Endodermal cell (in vitro differentiated cells): ENCODE results near the gene ACOT7. TPM values are rescaled to one million over a fixed set of nuclear protein-coding genes. Genes with fewer than 3 reads are reported as not detected.
"Not testable (repeated sequence)": the region's sequence is repeated elsewhere in the genome, so short reads cannot be mapped to it uniquely, and the experiment has no call there.

Source experiments
- DNase-seq: peaks from one replicate; pipeline ENCODE4 v3.0.0-alpha.2; 2017
- H3K27ac ChIP-seq: 2 replicates; pipeline ENCODE4 v1.5.1; 2013; ENCODE audit warnings: mild to moderate bottlenecking, low read depth, low read length, moderate library complexity
- H3K27me3 ChIP-seq: 2 replicates; pipeline ENCODE4 v1.6.1; 2013; ENCODE audit warnings: mild to moderate bottlenecking, low read length, moderate library complexity; ENCODE audit not compliant: insufficient read depth, control insufficient read depth, poor library complexity, severe bottlenecking
- H3K36me3 ChIP-seq: 2 replicates; pipeline ENCODE4 v1.7.0; 2013; ENCODE audit warnings: mild to moderate bottlenecking, low read length, moderate library complexity; ENCODE audit not compliant: control insufficient read depth, insufficient read depth
- H3K4me1 ChIP-seq: one replicate; pipeline ENCODE4 v1.7.0; 2013; ENCODE audit warnings: low read length; ENCODE audit not compliant: control insufficient read depth, insufficient read depth
- H3K4me3 ChIP-seq: 2 replicates; pipeline ENCODE4 v1.5.1; 2013; ENCODE audit warnings: mild to moderate bottlenecking, low read length, moderate library complexity
- H3K9ac ChIP-seq: 2 replicates; pipeline ENCODE4 v1.6.1; 2013; ENCODE audit warnings: mild to moderate bottlenecking, low read length, moderate library complexity; ENCODE audit not compliant: poor library complexity, severe bottlenecking; ENCODE audit errors: extremely low read depth
- H3K9me3 ChIP-seq: 2 replicates; pipeline ENCODE4 v1.6.1; 2013; ENCODE audit warnings: mild to moderate bottlenecking, low read length, moderate library complexity; ENCODE audit not compliant: control insufficient read depth
- H3K27ac Mint-ChIP-seq: 2 replicates; pipeline ENCODE4 v1.8.0; 2020; ENCODE audit warnings: mixed read lengths
- H3K27me3 Mint-ChIP-seq: 2 replicates; pipeline ENCODE4 v1.8.0; 2021; ENCODE audit warnings: mild to moderate bottlenecking, mixed read lengths; ENCODE audit not compliant: insufficient read depth
- H3K36me3 Mint-ChIP-seq: 2 replicates; pipeline ENCODE4 v1.8.0; 2020; ENCODE audit warnings: low read depth, mixed read lengths
- H3K4me1 Mint-ChIP-seq: 2 replicates; pipeline ENCODE4 v1.8.0; 2020; ENCODE audit warnings: mixed read lengths
- H3K4me3 Mint-ChIP-seq: 2 replicates; pipeline ENCODE4 v1.8.0; 2020; ENCODE audit warnings: mild to moderate bottlenecking, moderate library complexity, mixed read lengths
- H3K9me3 Mint-ChIP-seq: 2 replicates; pipeline ENCODE4 v1.8.0; 2020; ENCODE audit warnings: mild to moderate bottlenecking, mixed read lengths
- WGBS, 2 experiments: methylation state at CpG; one replicate each; pipeline versions ENCODE4 v1.1.5 to v1.1.7; 2013; ENCODE audit warnings: missing lambda C conversion rate in 2 of 2, mixed read lengths in 1 of 2; ENCODE audit not compliant: insufficient coverage in 1 of 2, insufficient read length in 1 of 2; 5-methylcytosine and 5-hydroxymethylcytosine counted together
- total RNA-seq, 2 donors: library from RNA; stranded (reverse); fragmentation: NEBNext Ultra II Directional in 1 of 2; extraction: Animal tissue kit (Norgen Biotek cat#: 25700) in 1 of 2; gene quantifications; 2 replicates in 1 of 2; 3 replicates in 1 of 2; pipeline ENCODE4 v1.2.1, GENCODE V29; 2021
- TF ChIP-seq, protein P1 (sequence below): fragments of 200-600 bp; sonication (generic); conservative IDR thresholded peaks from 2 replicates; pipeline ENCODE4 v1.5.0; 2021; ENCODE audit warnings: antibody characterized with exemption, mild to moderate bottlenecking

ACOT7 gene
- total RNA-seq, 2 donors from 2014 or later: 51.3 to 70.7 TPM

DNA sequence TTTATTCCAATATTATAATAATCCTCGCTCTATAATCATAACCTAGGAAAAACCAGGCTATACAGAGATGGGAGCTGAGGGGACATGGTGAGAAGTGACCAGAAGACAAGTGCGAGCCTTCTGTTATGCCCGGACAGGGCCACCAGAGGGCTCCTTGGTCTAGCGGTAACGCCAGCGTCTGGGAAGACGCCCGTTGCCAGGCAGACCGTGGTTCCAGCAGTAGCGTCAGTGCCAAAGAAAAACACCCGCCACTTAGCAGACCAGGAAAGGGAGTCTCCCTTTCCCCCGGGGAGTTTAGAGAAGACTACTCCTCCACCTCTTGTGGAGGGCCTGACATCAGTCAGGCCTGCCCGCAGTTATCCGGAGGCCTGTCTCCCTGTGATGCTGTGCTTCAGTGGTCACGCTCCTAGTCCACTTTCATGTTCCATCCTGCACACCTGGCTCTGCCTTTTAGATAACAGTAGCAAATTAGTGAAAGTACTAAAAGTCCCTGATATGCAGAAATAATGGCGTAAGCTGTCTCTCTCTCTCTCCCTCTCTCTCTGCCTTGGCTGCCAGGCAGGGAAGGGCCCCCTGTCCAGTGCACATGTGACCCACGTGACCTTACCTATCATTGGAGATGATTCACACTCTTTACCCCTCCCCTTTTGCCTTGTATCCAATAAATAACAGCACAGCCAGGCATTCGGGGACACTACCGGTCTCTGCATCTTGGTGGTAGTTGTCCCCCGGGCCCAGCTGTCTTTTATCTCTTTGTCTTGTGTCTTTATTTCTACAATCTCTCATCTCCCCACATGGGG, 30.3 kb downstream of the ACOT7 start:
- H3K4me1 Mint-ChIP-seq: peaks cover 22% of the 10 kb centered on the region
- not testable (repeated sequence) for H3K36me3 ChIP-seq, H3K27ac Mint-ChIP-seq, H3K27ac ChIP-seq, H3K27me3 Mint-ChIP-seq, H3K9me3 ChIP-seq, H3K4me3 ChIP-seq, H3K4me3 Mint-ChIP-seq, H3K9ac ChIP-seq, H3K27me3 ChIP-seq
- peaks cover 24% of the 10 kb centered on the region for H3K4me1 ChIP-seq
- peak; percentile 75 for DNase-seq
- peaks cover 18% of the 10 kb centered on the region for H3K9me3 Mint-ChIP-seq
- H3K36me3 Mint-ChIP-seq: peaks cover 15% of the 10 kb centered on the region
- TF ChIP-seq, protein P1, sequence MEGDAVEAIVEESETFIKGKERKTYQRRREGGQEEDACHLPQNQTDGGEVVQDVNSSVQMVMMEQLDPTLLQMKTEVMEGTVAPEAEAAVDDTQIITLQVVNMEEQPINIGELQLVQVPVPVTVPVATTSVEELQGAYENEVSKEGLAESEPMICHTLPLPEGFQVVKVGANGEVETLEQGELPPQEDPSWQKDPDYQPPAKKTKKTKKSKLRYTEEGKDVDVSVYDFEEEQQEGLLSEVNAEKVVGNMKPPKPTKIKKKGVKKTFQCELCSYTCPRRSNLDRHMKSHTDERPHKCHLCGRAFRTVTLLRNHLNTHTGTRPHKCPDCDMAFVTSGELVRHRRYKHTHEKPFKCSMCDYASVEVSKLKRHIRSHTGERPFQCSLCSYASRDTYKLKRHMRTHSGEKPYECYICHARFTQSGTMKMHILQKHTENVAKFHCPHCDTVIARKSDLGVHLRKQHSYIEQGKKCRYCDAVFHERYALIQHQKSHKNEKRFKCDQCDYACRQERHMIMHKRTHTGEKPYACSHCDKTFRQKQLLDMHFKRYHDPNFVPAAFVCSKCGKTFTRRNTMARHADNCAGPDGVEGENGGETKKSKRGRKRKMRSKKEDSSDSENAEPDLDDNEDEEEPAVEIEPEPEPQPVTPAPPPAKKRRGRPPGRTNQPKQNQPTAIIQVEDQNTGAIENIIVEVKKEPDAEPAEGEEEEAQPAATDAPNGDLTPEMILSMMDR: peak; percentile 82
- whole genome bisulfite sequencing, 2 experiments: 45 to 50% methylated on average over 15 to 19 of the region's 20 CpGs

DNA sequence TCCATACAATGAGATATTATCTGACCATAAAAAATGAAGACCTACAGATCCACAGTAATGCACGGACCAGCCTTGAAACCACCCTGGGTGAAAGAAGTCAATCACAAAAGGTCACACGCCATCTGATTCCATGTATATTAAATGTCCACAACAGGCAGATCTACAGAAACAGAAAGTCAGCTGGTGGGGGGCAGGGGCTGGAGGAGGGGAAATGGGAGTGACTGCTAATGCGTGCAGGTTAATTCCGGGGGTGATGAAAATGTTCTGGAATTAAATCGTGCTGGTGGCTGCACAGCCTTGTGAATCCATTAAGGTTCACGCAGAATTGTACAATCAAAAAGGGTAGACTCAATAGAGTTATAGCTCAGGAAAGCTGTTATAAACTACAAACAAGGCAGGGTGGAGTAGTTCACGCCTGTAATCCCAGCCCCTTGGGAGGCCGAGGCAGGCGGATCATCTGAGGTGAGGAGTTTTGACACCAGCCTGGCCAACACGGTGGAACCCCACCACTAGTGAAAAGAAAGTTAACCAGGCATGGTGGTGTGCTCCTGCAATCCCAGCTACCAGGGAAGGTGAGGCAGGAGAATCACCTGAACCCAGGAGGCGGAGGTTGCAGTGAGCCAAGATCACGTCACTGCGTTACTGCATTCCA, 32.3 kb downstream of the ACOT7 start:
- 90% methylated on average over 11 to 13 of the region's 13 CpGs for WGBS, 2 experiments
- TF ChIP-seq, protein P1: no peak
- H3K27me3 ChIP-seq: no peaks in the 10 kb centered on the region
- H3K9me3 Mint-ChIP-seq: peaks cover 18% of the 10 kb centered on the region
- H3K27me3 Mint-ChIP-seq: no peaks in the 10 kb centered on the region
- no peak overlapping the region for H3K27ac ChIP-seq
- peaks cover 3% of the 10 kb centered on the region for H3K36me3 ChIP-seq
- peaks cover 8% of the 10 kb centered on the region for H3K9me3 ChIP-seq
- DNase-seq: no peak
- H3K4me1 ChIP-seq: peaks cover 24% of the 10 kb centered on the region
- H3K36me3 Mint-ChIP-seq: peaks cover 15% of the 10 kb centered on the region
- no peak overlapping the region for H3K4me3 ChIP-seq
- no peak overlapping the region for H3K4me3 Mint-ChIP-seq
- H3K4me1 Mint-ChIP-seq: peaks cover 22% of the 10 kb centered on the region
- H3K9ac ChIP-seq: no peak overlapping the region
- no peak overlapping the region for H3K27ac Mint-ChIP-seq

DNA sequence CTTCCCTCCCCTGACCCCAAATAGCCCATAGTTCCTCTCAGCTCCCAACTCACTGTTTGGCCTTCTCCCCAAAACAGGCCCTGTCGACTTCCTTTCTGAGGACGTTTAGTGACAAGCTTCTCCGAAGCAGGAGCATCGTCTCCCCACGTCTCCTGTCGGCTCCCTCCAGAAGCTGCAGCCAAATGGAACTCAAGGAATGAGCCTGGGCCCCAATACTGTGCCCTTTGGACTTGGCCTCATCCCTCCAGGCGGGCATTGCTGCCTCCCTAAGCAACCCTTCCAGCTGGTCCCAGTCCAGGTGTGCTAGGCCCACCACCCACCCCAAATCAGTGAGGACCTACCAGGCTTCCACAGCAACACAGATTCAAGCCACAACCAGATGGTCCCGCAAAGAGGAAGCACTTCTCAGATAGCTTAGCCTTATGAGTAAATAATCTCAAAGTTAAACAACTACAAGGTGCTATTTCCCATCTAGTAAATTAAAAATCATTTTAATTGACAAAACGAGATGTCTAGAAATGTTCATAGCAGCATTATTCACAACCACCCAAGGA, 33.0 kb downstream of the ACOT7 start:
- H3K27ac Mint-ChIP-seq: peak overlapping the region; percentile 68
- no peak for DNase-seq
- H3K27ac ChIP-seq: no peak overlapping the region
- H3K27me3 ChIP-seq: no peaks in the 10 kb centered on the region
- H3K4me1 Mint-ChIP-seq: peaks cover 22% of the 10 kb centered on the region
- no peak overlapping the region for H3K4me3 ChIP-seq
- no peak overlapping the region for H3K9ac ChIP-seq
- peaks cover 24% of the 10 kb centered on the region for H3K4me1 ChIP-seq
- H3K9me3 Mint-ChIP-seq: peaks cover 18% of the 10 kb centered on the region
- H3K9me3 ChIP-seq: peaks cover 8% of the 10 kb centered on the region
- no peaks in the 10 kb centered on the region for H3K27me3 Mint-ChIP-seq
- TF ChIP-seq, protein P1: no peak
- H3K36me3 Mint-ChIP-seq: peaks cover 15% of the 10 kb centered on the region
- 91 to 92% methylated on average over 5 to 9 of the region's 9 CpGs for WGBS, 2 experiments
- peaks cover 3% of the 10 kb centered on the region for H3K36me3 ChIP-seq
- H3K4me3 Mint-ChIP-seq: no peak overlapping the region
